HFFc6 (cell line): ENCODE measurements around the gene POLD2. TPM values are rescaled to one million over a fixed set of nuclear protein-coding genes. Genes with fewer than 3 reads are reported as not detected.

ENCODE experiments used
- DNase-seq: peaks from one replicate; pipeline ENCODE4 v3.0.0-alpha.2; 2018
- H3K27ac Mint-ChIP-seq: 2 replicates; pipeline ENCODE4 v1.8.0; 2020; ENCODE audit warnings: mild to moderate bottlenecking, mixed read lengths
- H3K27me3 Mint-ChIP-seq: 2 replicates; pipeline ENCODE4 v1.8.0; 2021; ENCODE audit warnings: mild to moderate bottlenecking, moderate library complexity, mixed read lengths; ENCODE audit not compliant: insufficient read depth
- H3K36me3 Mint-ChIP-seq: 2 replicates; pipeline ENCODE4 v1.8.0; 2021; ENCODE audit warnings: low read depth, mixed read lengths
- H3K4me1 Mint-ChIP-seq: 2 replicates; pipeline ENCODE4 v1.8.0; 2020; ENCODE audit warnings: low read depth, mixed read lengths
- H3K4me3 Mint-ChIP-seq: 2 replicates; pipeline ENCODE4 v1.8.0; 2020; ENCODE audit warnings: mild to moderate bottlenecking, moderate library complexity, mixed read lengths
- H3K9me3 Mint-ChIP-seq: 2 replicates; pipeline ENCODE4 v1.8.0; 2020; ENCODE audit warnings: mild to moderate bottlenecking, mixed read lengths
- CTCF ChIP-seq: fragments of 200-600 bp; sonication (generic); IDR thresholded peaks from 2 replicates; pipeline ENCODE4 v1.5.0; 2021; ENCODE audit warnings: antibody characterized with exemption, mild to moderate bottlenecking
- total RNA-seq, 6 experiments: library from RNA; stranded (reverse); fragmentation: NEBNext Ultra II Directional; extraction: Animal tissue kit (Norgen Biotek cat#: 25700); gene quantifications; 2 replicates in 1 of 6; 3 replicates in 5 of 6; pipeline ENCODE4 v1.2.3, GENCODE V29; 2021

POLD2 gene
- total RNA-seq, 6 experiments from 2014 or later = 154 to 210 (median 183) TPM

- H3K27ac Mint-ChIP-seq = peak overlapping the region; percentile 80
- H3K9me3 Mint-ChIP-seq = no peaks in the 10 kb centered on the region
- DNase-seq = peak; percentile 95
- no peaks in the 10 kb centered on the region for H3K36me3 Mint-ChIP-seq
- peaks cover 33% of the 10 kb centered on the region for H3K4me1 Mint-ChIP-seq
- H3K27me3 Mint-ChIP-seq = peaks cover 19% of the 10 kb centered on the region
- no peak for TF ChIP-seq CTCF
- peak overlapping the region; percentile 53 for H3K4me3 Mint-ChIP-seq
These were observed 40.2 kb upstream of the POLD2 start for GRCh38 chr7:44163591-44163990.

GRCh38 chr7:44162785-44163395, 39.5 kb upstream of the POLD2 start:
- no peak for TF ChIP-seq CTCF

GRCh38 chr7:44162179-44162578, 38.8 kb upstream of the POLD2 start:
- TF ChIP-seq CTCF = no peak
- Mint-ChIP-seq H3K4me3 (no peak overlapping the region), H3K27me3 (peaks cover 11% of the 10 kb centered on the region), H3K9me3 (no peaks in the 10 kb centered on the region), H3K4me1 (peaks cover 33% of the 10 kb centered on the region), H3K36me3 (no peaks in the 10 kb centered on the region), H3K27ac (peak overlapping the region; percentile 80; the same call in 1 of the 2 replicates)
- no peak for DNase-seq

More at GRCh38 chr7:44162785-44163395, 39.5 kb upstream of the POLD2 start:
- Mint-ChIP-seq H3K9me3 (no peaks in the 10 kb centered on the region), H3K4me1 (peaks cover 33% of the 10 kb centered on the region), H3K27ac (peak overlapping the region; percentile 80), H3K4me3 (peak overlapping the region; percentile 53), H3K36me3 (no peaks in the 10 kb centered on the region), H3K27me3 (peaks cover 18% of the 10 kb centered on the region)
- peak; percentile 6 for DNase-seq

- peaks cover 9% of the 10 kb centered on the region for H3K27me3 Mint-ChIP-seq
- H3K4me1 Mint-ChIP-seq = peaks cover 33% of the 10 kb centered on the region
- no peak for TF ChIP-seq CTCF
- H3K9me3 Mint-ChIP-seq = no peaks in the 10 kb centered on the region
- no peaks in the 10 kb centered on the region for H3K36me3 Mint-ChIP-seq
- no peak overlapping the region for H3K4me3 Mint-ChIP-seq
- H3K27ac Mint-ChIP-seq = no peak overlapping the region
- no peak for DNase-seq
These were observed 38.0 kb upstream of the POLD2 start for GRCh38 chr7:44161371-44161770.

GRCh38 chr7:44159824-44160630, 36.7 kb upstream of the POLD2 start:
- Mint-ChIP-seq H3K27ac (no peak overlapping the region), H3K36me3 (no peaks in the 10 kb centered on the region), H3K9me3 (no peaks in the 10 kb centered on the region), H3K4me3 (no peak overlapping the region), H3K27me3 (peaks cover 4% of the 10 kb centered on the region), H3K4me1 (peaks cover 34% of the 10 kb centered on the region)
- DNase-seq = no peak
- no peak for TF ChIP-seq CTCF
